G401.6 (cell line): ENCODE measurements around the gene ERC2.

Source experiments
- FAIRE-seq: peaks from 2 replicates; lab custom pipeline; 2012; peaks lifted over from hg19 to GRCh38; lab: Jason Lieb, UNC

Gene ERC2

GRCh38 chr3:55615694-55616295, 852.5 kb downstream of the ERC2 start:
- peak; percentile 97 for FAIRE-seq

GRCh38 chr3:55615039-55615693, 853.1 kb downstream of the ERC2 start:
- FAIRE-seq, result no peak

- FAIRE-seq, result peak; percentile 100
Measured at GRCh38 chr3:55611121-55611520, 857.1 kb downstream of the ERC2 start.

GRCh38 chr3:55609230-55609827, 858.9 kb downstream of the ERC2 start:
- peak; percentile 98 for FAIRE-seq

DNA sequence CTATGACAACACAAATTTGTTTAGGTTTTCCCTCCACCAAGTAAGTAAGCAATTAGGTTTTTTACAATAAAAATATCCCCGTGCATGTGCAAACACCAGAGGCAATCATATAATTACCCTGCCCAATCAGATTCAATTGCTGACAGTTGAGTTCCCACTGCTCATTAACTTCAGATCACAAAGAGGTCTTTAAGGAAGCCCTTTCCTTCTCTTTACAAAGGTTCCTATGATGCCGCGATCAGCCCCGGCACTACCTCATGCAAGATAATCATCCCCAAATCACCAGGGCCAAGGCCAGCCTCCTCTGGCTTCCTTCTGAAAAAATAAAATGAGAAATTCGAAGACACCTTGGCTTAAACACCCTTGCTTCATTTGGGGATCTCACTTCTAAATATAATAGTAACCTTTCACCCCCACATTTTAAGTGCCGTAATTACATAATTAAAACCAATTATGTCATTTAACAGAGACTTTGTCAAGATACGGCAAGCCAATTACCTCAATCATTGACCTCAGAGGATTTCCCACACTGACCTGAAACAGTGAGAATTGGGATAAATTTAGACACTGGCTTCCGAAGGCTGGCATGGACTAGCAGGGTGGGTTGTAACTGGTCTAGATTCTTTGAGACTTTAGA, 859.8 kb downstream of the ERC2 start:
- FAIRE-seq, result no peak

- FAIRE-seq, result no peak
Measured at GRCh38 chr3:55607844-55608243, 860.4 kb downstream of the ERC2 start.

DNA sequence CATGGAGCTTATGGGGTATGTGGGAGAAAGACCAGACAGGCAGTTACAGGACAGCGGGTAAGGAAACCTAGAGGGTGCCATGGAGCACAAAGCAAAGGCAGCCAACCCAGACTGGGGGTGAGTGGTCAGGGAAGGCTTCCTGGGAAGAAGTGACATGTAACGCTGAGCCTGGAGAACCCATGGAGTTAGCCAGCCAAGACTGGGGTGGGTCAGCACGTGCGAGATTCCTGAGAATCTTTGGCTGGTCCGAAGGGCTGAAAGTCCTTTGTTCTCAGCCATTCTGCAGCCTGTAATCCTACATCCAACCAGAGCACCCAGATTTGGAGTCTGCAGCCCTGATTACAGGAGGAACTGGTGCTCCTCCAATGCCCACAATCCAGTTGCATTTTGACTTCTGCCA, 861.1 kb downstream of the ERC2 start:
- FAIRE-seq, result peak; percentile 41

DNA sequence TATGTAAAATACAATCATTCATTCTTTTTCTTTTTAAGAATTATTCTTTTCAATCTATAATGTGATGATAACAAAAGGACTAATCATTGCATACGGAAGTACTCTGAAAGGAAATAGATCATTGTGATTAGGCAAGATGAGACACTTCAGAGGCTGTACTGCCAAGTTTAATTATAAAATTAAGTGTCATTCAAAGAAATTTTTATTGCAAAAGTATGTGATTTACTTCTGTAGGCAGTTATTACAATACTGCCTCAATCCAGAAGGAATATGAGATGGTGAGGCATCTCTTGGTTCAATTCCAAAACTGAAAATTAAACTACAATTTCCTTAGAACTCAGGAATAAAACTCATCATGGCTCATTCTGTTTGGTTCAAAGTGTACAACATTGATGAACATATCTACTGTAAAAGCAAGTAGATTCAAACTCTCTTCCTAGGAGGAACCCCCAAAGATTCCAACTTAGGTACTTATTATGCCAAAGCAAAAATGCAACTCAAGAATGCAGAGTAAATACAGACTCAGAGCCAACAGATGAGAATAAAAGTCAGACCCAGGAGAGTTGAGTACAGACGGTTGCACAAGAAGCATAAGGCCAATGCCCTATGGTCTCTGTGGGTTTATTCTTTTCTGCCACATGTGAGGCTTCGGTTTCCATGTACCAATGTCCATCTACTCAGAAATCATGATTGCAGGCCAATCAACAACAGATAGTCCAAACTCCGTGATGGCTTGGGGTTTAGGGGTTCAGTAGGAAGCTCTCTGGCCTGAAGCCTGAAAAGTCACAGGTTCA, 862.6 kb downstream of the ERC2 start:
- FAIRE-seq, result no peak

GRCh38 chr3:55604846-55605245, 863.4 kb downstream of the ERC2 start:
- FAIRE-seq, result no peak

GRCh38 chr3:55604402-55604801, 863.9 kb downstream of the ERC2 start:
- FAIRE-seq, result no peak

DNA sequence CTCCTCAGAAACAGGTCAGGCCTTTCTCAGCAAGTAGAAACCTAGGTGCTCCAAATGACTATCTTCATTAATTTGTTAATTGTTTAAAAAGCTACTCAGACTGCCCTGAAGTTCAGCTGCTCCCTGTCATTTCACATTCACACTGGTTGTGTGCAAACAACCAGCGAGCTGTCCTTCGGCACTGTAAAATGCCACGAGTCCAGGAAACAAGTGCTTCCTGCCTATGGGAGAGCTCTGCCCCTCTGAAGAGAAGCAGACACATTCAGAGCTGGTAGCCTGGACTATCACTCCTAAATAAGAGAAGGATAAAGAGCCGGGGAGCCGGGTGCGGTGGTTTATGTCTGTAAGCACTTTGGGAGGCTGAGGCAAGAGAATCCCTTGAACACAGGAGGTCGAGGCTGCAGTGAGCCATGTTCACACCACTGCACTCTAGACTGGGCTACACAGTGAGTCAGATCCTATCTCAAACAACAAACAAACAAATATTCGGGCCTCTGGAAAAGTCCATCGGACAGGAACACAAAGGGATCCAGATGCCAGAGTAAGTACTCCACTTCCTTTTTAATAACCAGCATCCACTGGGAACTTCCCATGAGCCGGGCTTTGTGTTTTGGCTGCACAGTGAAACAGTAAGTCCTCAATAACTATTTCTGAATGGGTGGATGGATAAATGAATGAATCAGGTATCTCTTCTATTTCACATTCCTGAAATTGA, 866.7 kb downstream of the ERC2 start:
- no peak for FAIRE-seq

GRCh38 chr3:55598224-55598623, 870.0 kb downstream of the ERC2 start:
- FAIRE-seq, result no peak

DNA sequence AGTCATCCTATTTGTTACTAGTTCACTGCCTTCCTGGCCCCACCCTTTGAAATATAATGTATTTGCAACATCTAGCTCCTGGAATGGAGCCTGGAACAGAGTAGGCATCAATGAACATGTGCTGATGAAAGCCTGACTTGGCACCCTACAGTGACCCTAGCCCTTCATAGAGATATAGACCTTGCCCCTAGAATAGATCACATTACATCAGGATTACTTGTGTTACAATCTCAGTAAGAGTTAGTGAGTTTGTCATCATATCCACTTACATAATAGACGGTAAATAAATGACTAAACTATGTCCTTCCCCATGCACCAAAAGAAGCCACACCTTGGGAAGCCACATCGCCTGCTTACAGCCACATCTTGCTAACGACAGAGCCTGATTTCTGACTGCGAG, 870.6 kb downstream of the ERC2 start:
- no peak for FAIRE-seq

DNA sequence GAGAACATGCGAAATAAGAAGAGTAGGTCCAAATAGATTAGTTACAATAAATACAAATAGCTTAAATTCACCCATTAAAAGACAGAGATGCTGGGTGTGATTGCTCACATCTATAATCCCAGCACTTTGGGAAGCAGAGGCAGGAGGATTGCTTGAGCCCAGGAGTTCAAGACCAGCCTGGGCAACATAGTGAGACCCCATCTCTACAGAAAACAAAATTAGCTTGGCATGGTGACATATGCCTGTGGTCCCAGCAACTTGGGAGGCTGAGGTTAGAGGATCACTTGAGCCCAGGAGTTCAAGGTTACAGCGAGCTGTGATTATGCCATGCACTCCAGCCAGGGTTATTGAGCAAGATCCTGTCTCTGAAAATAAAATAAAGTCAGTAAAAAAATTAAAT, 872.1 kb downstream of the ERC2 start:
- no peak for FAIRE-seq

- no peak for FAIRE-seq
Measured at GRCh38 chr3:55595420-55595819, 872.8 kb downstream of the ERC2 start.

DNA sequence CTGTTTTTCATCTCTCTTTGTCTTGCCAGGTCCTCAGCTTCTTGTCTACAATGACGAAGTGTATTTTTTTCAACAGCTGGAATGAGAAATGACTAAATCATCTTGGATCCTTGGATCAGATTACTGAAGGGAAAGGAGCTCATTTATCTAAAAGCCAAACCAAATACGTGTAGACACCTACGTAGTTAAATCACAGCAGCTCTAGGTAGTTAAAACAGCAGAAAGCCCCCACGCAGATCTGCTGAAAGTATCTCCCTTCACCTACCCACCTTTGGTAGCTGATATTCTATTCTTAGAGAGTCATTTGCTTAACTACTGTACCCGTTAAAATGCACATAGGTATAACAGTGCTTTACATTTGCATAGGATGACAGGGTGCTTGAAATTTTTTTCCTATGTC, 875.7 kb downstream of the ERC2 start:
- FAIRE-seq, result no peak

GRCh38 chr3:55591888-55592287, 876.4 kb downstream of the ERC2 start:
- FAIRE-seq, result no peak

GRCh38 chr3:55588146-55588765, 880.0 kb downstream of the ERC2 start:
- FAIRE-seq, result peak; percentile 96

GRCh38 chr3:55585856-55586255, 882.4 kb downstream of the ERC2 start:
- FAIRE-seq, result no peak

- FAIRE-seq, result no peak
Measured at GRCh38 chr3:55584716-55585368, 883.4 kb downstream of the ERC2 start.

DNA sequence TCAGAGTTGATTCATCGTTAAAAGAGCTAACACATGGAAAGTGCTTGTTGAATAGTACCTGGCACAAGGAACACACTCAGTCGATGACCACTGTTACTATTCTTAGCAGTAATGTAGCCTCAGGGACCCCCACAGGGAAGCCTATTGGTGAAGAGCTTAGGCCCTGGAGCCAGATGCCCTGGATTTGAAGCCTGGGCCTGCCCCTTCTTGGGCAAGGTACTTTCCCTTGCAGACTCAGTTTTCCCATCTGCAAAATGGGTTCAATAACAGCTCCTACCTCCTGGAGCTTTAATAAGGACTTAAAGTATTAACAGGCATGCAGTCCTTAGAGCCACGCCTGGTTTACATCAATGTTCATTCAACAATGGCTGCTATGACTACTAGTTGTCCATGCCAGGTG, 884.2 kb downstream of the ERC2 start:
- FAIRE-seq, result no peak
